HAP-1 (cell line): ENCODE results near the gene NINJ2.

ENCODE experiments used
- DNase-seq, 2 experiments: peaks; one replicate each; pipeline ENCODE4 v3.0.0-alpha.2; 2016 to 2020; ENCODE audit warnings: low spot score in 2 of 2
- H3K27me3 ChIP-seq: fragments of 250-450 bp; sonication (Bioruptor Pico); 2 replicates; pipeline ENCODE4 v1.5.1; 2020; ENCODE audit warnings: low read depth, mild to moderate bottlenecking, moderate library complexity
- H3K36me3 ChIP-seq: fragments of 250-450 bp; sonication (Bioruptor Pico); replicated peaks from 2 replicates; pipeline ENCODE4 v1.5.1; 2020; ENCODE audit warnings: mild to moderate bottlenecking
- H3K4me1 ChIP-seq: fragments of 250-450 bp; sonication (Bioruptor Pico); 2 replicates; pipeline ENCODE4 v1.5.1; 2020; ENCODE audit warnings: mild to moderate bottlenecking
- H3K4me3 ChIP-seq: fragments of 250-450 bp; sonication (Bioruptor Pico); 2 replicates; pipeline ENCODE4 v1.5.1; 2020; ENCODE audit warnings: mild to moderate bottlenecking, moderate library complexity
- H3K9me3 ChIP-seq: fragments of 250-450 bp; sonication (Bioruptor Pico); 2 replicates; pipeline ENCODE4 v1.5.1; 2020; ENCODE audit warnings: mild to moderate bottlenecking, moderate library complexity
- in situ Hi-C: fragments of 300-500 bp; cut with MboI; formaldehyde crosslinking; loops from 3 replicates; pipeline ENCODE4 v1.14.3; 2020; ENCODE audit warnings: low sequenced_read_pairs, inconsistent platforms, mixed read lengths

The NINJ2 gene

GRCh38 chr12:542395-543113 is 120.7 kb downstream of the NINJ2 start:
- Histone ChIP-seq H3K9me3 (no peaks in the 10 kb centered on the region), H3K27me3 (no peaks in the 10 kb centered on the region), H3K4me3 (no peak overlapping the region), H3K36me3 (no peaks in the 10 kb centered on the region; the same call in 1 of the 2 replicates), H3K4me1 (peaks cover 3% of the 10 kb centered on the region)
- in situ Hi-C loops: no loop called here
- DNase-seq: no peak

GRCh38 chr12:541676-542324 is 121.4 kb downstream of the NINJ2 start:
- Histone ChIP-seq H3K36me3 (no peaks in the 10 kb centered on the region; the same call in 1 of the 2 replicates), H3K27me3 (no peaks in the 10 kb centered on the region), H3K4me3 (no peak overlapping the region), H3K4me1 (peaks cover 9% of the 10 kb centered on the region), H3K9me3 (no peaks in the 10 kb centered on the region)
- in situ Hi-C loops: no loop called here
- DNase-seq: no peak

- in situ Hi-C loops: no loop called here
- H3K4me3 ChIP-seq: no peak overlapping the region
- H3K4me1 ChIP-seq: peaks cover 15% of the 10 kb centered on the region
- no peaks in the 10 kb centered on the region for H3K9me3 ChIP-seq
- H3K27me3 ChIP-seq: no peaks in the 10 kb centered on the region
- no peak for DNase-seq
- H3K36me3 ChIP-seq: no peaks in the 10 kb centered on the region
Observed at GRCh38 chr12:539540-540310, 123.5 kb downstream of the NINJ2 start.

GRCh38 chr12:538731-539539 is 124.3 kb downstream of the NINJ2 start:
- in situ Hi-C loops: no loop called here

GRCh38 chr12:537772-538171 is 125.5 kb downstream of the NINJ2 start:
- H3K4me1 ChIP-seq: peaks cover 15% of the 10 kb centered on the region
- H3K4me3 ChIP-seq: no peak overlapping the region
- H3K9me3 ChIP-seq: no peaks in the 10 kb centered on the region; the same call in 1 of the 2 replicates
- no peaks in the 10 kb centered on the region for H3K27me3 ChIP-seq
- DNase-seq: no peak
- in situ Hi-C loops: no loop called here
- no peaks in the 10 kb centered on the region for H3K36me3 ChIP-seq

More at GRCh38 chr12:538731-539539, 124.3 kb downstream of the NINJ2 start:
- Histone ChIP-seq H3K4me3 (no peak overlapping the region), H3K27me3 (no peaks in the 10 kb centered on the region), H3K9me3 (no peaks in the 10 kb centered on the region), H3K36me3 (no peaks in the 10 kb centered on the region), H3K4me1 (peaks cover 15% of the 10 kb centered on the region)
- no peak for DNase-seq

GRCh38 chr12:536751-537245 is 126.4 kb downstream of the NINJ2 start:
- H3K27me3 ChIP-seq: no peaks in the 10 kb centered on the region
- no peak overlapping the region for H3K4me3 ChIP-seq
- peak; percentile 52 to 98 for DNase-seq
- H3K9me3 ChIP-seq: peaks cover 9% of the 10 kb centered on the region
- in situ Hi-C loops: no loop called here
- H3K4me1 ChIP-seq: peaks cover 15% of the 10 kb centered on the region
- no peaks in the 10 kb centered on the region for H3K36me3 ChIP-seq

DNA sequence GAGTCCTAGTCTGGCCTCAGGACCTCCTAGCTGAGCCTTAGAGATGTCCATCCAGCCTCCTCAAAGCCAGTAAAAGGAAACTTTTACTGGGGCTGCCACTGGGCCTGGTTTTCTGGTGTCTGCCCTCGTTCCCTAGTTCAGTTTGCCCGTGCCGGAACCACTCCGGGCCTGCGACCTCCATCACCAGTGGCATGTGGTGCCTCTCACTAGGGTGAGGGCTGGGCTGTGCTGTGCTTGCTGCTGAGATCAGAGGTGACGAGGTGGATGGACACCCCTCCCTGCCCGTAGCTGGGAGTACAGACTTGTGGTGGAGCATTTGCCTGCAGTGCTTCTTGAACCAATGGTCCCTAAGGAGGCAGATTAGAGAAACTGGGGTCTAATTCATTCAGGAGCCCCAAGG is 127.8 kb downstream of the NINJ2 start:
- no peak for DNase-seq
- Histone ChIP-seq H3K9me3 (peaks cover 10% of the 10 kb centered on the region), H3K4me3 (no peak overlapping the region), H3K36me3 (no peaks in the 10 kb centered on the region), H3K27me3 (no peaks in the 10 kb centered on the region), H3K4me1 (peaks cover 15% of the 10 kb centered on the region)
- in situ Hi-C loops: no loop called here

GRCh38 chr12:534216-534615 is 129.0 kb downstream of the NINJ2 start:
- Histone ChIP-seq H3K9me3 (peaks cover 16% of the 10 kb centered on the region), H3K4me1 (peaks cover 15% of the 10 kb centered on the region), H3K36me3 (no peaks in the 10 kb centered on the region), H3K4me3 (no peak overlapping the region), H3K27me3 (no peaks in the 10 kb centered on the region)
- in situ Hi-C loops: no loop called here
- no peak for DNase-seq

DNA sequence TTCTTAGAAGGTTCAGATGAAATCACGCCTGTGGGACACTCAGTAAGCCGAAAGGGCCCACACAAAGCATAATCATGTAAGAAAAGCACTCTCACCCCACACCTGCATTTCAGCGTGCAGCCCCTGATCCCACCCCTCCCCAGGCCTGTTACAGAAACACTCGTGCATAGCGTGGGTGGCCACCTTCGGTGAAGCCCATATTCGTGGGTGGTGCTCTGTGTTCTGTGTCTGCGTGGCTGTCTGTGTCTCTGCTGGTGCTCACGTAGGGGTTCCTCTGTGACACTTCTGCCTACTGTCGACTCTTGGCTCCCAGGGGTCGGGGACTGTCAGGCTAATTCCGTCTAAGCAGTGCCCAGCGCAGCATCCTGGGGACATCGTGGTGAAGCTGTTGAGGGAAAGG is 129.5 kb downstream of the NINJ2 start:
- H3K4me1 ChIP-seq: peaks cover 15% of the 10 kb centered on the region
- H3K9me3 ChIP-seq: peaks cover 19% of the 10 kb centered on the region
- DNase-seq: no peak
- in situ Hi-C loops: no loop called here
- H3K27me3 ChIP-seq: no peaks in the 10 kb centered on the region
- no peak overlapping the region for H3K4me3 ChIP-seq
- H3K36me3 ChIP-seq: no peaks in the 10 kb centered on the region

- Histone ChIP-seq H3K4me3 (no peak overlapping the region), H3K27me3 (no peaks in the 10 kb centered on the region), H3K36me3 (no peaks in the 10 kb centered on the region), H3K9me3 (peaks cover 19% of the 10 kb centered on the region), H3K4me1 (peaks cover 15% of the 10 kb centered on the region)
- DNase-seq: no peak
- in situ Hi-C loops: no loop called here
Observed at GRCh38 chr12:532908-533565, 130.2 kb downstream of the NINJ2 start.

GRCh38 chr12:531951-532585 is 131.2 kb downstream of the NINJ2 start:
- in situ Hi-C loops: no loop called here
- no peak for DNase-seq
- Histone ChIP-seq H3K9me3 (peaks cover 19% of the 10 kb centered on the region), H3K4me3 (no peak overlapping the region), H3K27me3 (no peaks in the 10 kb centered on the region), H3K4me1 (peaks cover 8% of the 10 kb centered on the region), H3K36me3 (no peaks in the 10 kb centered on the region)

- DNase-seq: no peak
- Histone ChIP-seq H3K9me3 (peaks cover 19% of the 10 kb centered on the region), H3K27me3 (no peaks in the 10 kb centered on the region), H3K4me3 (no peak overlapping the region), H3K36me3 (no peaks in the 10 kb centered on the region), H3K4me1 (no peaks in the 10 kb centered on the region)
- in situ Hi-C loops: no loop called here
Observed at GRCh38 chr12:530821-531220, 132.4 kb downstream of the NINJ2 start.
